HUDEP-2 (cell line): Measurements from ENCODE around the gene IPCEF1.
"Not testable (repeated sequence)": the region's sequence is repeated elsewhere in the genome, so short reads cannot be mapped to it uniquely, and the experiment has no call there.

ENCODE experiments used
- DNase-seq, 76 experiments: peaks; one replicate each; lab custom pipeline; 2025; ENCODE audit not compliant: unreplicated experiment in 76 of 76; lab: John Stamatoyannopoulos, UW

IPCEF1 gene

DNA sequence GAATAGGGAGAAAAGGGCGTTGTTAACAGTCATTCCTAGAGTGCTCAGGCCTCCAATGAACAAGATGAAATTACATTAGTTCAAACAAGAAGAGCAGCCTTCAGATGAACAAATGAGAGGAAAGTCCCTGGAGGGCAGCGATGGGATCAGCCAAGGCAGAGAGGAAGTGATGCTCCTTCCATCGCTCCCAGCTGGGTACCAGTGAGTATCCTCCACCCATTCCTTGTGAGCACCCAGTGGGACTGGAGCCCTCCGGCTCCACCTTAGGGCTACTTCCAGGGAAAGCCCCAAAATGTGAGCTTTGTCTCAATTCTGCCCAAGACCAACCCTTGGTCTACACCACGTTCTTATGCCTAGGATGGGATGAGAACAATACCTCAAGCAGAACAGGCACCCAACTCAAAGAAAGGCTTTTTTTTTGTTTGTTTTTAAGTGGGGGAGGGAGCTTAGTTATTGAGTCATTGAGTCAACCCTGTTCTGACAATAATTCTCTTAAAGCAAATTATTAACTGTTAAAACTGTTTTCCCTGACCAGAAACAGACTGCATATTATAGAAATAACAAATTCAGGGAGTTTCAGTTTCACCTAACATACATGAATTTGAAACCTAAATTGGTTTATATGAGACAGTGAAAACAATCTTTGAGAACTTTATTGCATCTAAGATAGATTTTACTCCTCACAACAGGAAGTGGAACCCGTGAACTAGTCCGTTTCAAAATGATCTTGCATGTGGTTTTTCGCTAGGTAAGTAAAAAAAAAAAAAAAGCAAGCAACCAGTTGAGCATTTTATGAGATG is 106.9 kb downstream of the IPCEF1 start:
- DNase-seq = no peak

DNA sequence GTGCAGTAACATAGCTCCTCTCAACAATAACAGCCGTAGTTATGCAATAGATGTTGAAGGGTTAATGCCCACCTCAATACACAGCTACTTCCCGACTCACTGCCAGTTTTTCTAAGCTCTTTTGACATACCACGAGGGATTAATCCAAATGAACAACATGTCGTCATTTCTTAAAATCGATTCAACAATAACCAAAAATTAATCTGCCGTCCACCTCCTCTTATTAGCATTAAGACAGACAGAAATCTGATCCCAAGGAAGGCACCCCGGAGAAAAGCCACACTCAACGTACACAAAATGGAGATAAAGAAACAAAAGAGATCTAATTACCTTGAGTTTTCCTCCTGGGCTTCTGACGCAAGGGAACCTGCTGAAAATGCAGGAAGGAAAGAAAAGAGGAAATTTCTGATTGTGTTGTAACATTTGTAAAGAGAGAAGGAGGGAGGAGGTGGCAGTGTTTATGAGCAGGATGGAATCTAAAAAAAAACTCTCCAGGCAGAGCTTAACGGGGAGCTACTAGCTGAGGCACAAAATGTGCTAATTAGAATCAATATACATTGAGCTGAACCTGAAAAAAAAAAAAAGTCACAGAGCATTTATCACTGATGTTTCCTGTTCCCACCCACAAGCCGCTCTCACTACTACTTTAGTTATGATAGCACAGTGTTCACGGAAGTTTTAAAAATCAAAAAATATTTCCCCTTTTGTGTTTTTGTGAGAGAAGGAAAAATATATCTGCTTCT is 109.3 kb downstream of the IPCEF1 start:
- DNase-seq = no peak

DNA sequence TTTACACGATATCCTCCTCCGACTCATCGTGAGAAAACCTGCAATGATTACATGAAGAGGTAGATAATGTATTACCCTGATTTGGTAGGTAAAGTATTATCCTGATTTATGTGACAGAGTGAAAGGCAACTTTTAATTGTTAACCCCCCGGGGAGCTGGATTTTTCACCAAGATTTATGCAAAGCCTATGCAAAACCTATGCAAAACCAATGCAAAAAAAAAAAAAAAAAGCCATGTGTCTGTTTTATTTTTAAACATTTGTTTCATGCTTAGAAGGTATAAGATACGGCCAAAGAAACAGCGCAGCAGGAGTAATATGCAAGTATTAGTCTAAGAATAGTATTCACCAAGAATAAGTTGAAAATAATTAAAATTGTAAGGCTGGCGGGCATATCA is 109.9 kb downstream of the IPCEF1 start:
- DNase-seq = no peak

DNA sequence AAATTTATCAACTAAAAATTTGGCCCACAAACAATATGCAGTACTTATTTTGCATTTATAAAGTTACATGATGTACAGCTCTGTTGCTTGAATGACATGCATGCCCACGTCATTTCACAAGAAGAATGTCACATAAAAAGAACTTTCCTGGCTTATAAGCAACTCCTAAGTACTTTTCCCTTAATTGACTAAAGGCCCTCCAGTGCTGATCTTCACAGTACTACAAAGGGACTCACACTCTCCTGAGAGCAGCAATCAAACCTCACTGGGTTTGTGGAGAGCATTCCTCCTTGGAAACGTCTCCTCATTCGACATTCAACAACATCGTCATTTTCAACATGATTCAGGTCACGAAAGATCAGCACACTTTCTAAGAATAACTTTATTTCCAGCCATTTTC is 111.1 kb downstream of the IPCEF1 start:
- no peak for DNase-seq

DNA sequence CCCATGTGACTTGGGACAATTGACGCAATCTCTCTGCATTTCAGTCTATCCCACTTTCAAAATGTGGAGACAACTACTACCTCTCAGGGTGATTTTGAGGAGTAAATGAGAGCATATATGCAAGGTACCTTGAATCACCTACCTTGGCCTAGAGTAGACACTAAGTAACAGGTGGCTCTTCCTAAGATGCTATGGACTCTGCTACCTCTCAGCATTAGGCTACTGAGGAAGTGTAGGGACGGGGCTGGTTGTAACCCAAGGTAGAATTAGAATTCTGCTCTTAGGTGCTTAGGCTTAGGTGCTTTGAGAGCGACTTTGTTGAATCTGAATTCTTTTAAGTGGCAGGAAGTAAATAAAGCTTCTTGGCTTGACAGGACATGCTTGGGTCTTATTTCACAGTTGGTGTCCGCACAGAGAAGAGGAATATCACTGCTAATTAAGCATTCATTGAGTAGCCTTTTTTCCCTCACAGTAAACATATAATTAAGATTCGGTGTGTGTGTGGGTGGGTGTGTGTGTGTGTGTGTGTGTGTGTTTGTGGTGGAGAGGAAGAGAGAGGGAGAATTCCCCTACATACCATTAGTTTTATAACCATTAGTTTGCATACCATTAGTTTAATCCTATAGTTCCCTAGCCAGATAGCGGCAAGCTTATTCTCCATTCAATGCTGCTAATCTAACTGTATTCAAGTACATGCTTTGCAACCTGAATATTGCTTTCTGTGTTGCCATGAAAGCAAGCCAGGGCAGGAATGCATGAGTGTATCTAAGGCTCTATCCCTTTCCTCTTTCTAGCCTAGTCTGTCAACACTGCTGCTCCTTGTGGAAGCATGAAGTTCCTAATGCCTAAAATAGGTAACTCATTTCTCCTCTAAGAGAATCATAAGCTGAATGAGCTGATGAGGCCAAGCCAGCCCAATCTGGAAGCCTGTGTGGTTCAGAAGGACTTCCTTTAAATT is 112.5 kb downstream of the IPCEF1 start:
- no peak for DNase-seq

DNA sequence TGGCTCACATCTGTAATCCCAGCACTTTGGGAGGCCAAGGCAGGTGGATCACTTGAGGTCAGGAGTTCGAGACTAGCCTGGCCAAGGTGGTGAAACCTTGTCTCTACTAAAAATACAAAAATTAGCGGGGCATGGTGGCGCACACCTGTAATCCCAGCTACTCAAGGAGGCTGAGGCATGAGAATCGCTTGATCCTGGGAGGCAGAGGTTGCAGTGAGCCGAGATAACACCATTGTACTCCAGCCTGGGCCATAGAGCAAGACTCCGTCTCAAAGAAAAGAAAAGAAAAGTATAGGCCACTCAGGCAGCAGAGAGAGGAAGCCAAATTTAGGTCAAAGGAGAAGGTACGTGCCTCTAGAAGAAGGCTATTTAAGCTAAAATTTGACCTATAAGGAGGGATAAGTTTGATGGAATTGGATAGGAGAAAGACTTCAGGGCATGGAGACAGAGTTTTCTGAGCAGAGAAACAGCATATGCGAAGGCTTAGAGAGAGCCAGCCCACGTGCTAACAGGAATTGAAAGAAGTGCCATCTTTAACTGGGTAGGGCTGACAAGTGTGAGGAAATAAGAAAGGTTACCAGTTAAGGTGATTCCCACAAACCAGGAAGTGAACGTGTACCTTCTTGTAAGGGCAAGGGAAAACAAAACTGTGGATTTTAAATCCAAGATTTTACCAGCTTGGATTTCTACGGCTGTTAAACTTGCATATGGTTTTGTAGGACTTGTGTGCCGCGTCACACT is 113.8 kb downstream of the IPCEF1 start:
- no peak for DNase-seq

DNA sequence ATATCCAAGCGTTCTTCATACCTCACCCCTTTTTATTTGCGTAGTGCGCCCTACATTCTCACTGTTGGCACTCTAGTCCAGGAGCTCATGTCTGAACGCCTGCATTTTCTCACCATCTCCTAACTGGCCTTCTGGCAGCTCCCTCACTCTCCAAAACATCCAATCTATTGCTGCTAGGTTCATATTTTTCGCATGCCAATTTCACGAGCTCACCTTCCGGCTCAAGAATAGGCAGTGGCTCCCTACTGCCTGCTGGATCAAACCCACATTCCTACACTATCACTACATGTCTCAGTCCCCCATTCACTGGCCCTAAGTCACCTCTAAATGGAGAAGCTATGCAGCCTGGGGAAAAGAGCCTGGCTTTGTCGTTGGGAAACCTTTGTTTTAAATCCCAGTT is 115.0 kb downstream of the IPCEF1 start:
- no peak for DNase-seq

DNA sequence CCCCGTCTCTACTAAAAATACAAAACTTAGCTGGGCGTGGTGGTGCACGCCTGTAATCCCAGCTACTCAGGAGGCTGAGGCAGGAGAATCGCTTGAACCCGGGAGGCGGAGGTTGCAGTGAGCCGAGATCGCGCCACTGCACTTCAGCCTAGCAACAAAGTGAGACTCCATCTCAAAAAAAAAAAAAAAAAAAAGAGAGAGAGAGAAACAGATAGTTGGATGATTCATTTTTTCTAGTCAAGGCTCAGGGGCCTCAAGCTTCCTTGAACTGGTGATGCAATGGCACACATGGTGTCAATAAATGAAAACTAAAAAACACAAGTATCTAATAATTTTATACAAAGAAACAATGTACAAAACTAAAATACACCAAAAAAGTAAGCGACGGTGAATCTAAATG is 115.5 kb downstream of the IPCEF1 start:
- not testable (repeated sequence) for DNase-seq

DNA sequence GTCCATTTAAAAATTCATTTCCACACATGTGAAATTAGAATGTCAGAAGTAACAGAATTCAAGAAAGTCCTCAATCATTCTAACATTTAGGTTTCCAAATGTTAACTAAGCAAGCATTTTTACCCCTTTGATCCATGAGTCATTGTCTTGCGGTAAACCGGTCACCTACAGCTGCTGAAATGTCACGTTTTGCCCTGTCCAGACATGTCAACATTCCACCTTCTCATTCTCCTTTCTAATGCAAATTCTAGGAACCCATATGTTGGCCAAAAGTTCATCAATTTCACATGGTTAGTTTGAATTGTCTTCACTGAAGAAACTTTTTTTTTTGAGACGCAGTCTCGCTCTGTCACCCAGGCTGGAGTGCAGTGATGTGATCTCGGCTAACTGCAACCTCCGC is 117.2 kb downstream of the IPCEF1 start:
- no peak for DNase-seq

DNA sequence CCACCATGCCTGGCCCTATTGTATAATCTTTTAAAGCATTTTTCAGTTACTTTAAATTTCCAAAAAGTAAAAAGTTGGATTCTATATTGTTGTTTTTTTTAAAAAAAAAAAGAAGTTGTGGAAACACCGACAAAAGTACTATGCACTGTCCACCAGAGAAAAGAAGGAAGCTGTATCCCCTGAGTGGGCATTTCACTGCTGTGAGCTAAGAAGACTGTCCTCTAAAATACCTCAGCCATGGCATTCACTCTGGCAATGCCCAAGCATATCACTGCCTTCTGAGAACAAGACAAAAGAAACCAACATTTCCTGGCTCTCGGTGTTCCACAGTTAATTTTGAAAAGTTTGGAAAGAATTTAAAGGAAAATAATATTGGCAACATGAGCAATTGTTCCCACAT is 117.8 kb downstream of the IPCEF1 start:
- no peak for DNase-seq

DNA sequence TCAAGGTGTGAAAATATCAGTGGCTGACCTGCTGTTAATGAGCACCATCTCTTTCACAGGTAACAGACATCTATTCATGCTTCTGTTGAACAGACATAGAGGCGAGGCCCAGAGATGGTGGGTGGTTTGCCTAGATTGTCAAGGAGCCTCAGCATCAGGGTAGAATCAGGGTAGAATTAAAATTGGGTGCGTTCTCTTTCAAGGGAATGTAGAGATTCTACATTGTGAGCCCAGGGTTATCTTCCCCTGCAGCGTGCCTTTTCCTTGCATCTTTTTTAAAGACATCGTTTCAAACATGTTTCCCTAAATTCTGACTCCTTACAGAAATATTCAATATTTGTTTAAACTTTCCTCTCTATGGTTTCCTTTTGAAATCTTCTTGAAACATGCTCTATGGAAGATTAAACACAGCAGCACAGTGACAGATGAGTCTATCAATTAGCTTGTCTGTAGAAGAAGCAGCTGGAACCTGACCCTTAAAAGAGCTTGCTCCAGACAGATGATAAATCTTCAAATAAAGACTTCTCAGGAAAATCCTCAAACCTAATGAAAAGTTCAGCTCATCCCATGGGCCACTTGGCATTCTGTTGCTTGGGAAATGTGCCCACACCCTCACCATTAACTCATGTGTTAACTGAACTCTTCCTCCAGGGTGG is 119.8 kb downstream of the IPCEF1 start:
- no peak for DNase-seq

DNA sequence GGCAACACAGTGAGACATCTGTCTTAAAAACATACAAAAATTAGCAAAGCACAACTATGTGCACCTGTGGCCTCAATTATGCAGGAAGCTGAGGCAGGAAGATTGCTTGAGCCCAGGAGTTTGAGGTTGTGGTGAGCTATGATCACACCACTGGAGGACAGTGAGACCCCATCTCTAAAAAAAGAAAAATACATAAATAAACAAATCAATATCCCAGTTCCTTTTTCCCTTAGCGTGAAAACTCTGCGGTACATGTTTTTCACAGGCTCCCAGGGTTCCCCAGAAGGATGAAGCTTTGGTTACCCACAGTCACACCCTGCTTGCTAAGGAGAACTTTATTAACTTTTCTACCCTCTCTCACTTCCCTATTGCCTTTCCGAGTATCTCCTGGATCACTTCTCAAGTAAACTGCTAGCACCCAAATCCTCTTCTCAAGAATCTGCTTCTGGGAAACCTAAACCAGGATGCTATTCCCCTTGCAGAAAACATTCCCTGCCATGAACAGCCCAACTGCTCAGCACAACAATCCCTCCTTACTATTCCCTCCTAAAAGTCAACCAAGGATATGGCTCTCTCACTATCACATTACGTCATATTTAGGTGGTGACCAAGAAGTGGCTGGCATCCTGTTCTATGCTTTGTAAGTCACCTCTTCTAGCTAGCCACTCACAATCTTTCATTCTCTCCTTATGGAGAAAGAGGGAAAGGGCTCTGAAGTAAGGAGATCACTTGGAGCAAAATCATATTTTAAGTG is 122.4 kb downstream of the IPCEF1 start:
- DNase-seq = no peak

DNA sequence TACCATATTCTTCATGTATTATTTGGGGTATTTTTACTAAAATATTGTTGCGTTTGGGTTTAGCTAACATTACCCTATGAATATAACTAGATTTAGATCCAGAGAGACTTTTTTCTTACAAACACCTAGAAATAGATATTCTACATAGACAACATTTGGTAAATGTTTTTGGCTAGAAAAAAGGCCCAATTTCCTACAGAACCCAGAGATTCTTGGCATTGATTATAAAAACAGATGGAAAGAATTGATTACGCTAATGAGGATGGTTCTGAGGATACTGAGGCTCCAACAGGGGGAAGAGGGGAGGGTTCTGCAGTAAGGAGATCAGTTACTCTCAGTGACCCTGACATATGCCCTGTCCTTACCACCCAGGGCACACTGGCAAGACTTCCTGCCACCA is 123.2 kb downstream of the IPCEF1 start:
- DNase-seq = no peak

DNA sequence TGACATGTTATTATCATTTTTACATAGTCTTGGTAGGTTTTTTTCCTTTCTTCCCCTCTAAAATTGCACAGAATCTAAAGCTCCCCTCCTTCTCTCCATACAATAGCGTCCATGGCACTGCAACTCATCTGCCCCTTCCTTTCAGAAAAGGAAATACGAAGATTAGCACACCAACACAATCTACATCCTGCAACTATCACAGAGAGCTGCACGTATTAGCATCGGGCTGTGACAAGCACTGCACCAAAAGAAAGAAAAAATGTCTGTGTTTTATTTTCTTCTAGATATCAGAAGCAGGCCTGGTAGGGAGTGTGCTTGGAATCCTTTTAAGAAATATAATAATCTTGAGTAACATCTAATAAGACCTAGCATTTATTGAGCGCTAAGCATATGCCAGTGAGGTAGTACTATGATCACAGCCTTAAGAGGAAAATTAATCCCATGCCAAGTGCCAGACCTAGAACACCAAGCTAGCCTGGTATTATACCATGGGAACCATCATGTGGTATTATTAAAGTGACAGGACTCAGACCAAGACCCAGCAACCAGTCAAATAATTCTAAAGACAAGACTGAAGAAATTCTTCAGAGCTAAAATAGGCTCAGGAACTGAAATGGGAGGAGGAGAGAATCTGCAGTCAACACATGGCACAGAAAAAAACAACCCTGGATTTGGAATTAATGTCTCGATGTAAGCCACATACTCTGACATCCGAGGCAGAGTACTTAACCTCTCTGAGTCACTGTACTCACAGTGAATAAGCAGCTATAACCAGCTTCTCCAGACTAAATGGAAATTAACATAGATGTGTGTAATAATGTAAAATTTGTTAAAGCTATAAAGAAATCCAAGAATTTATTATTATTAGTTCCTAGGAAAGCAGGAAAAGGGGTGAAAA is 124.3 kb downstream of the IPCEF1 start:
- no peak for DNase-seq

DNA sequence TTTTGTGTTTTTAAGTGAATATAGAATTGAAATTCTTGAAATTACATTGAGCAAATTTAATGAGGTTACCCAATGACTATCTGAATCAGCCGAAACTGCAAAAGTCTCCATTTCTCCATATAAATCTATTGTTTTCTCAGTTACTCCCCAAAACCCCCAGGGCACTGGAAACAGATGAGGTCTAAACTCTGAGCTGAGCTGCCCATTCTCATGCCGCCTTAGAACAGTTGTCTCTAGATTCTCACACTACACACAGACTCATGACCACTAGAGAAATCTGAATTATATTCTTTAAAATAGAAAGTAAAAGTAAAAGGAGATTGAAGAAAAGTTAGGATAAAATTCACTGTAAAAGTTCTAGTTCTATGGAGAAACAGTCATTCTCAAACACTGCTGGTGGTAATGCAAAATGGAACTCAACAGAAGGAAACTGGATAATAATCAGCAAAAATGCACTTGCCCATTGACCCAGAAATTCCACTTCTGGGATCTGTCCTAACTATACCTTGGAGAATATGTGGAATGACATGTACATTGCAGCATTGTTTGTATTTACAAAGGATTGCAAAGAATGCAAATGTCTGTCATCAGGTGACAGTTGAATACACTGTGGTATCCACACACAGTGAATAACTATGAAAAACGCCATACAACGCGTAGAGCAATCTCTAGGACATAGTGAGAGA is 125.5 kb downstream of the IPCEF1 start:
- no peak for DNase-seq

DNA sequence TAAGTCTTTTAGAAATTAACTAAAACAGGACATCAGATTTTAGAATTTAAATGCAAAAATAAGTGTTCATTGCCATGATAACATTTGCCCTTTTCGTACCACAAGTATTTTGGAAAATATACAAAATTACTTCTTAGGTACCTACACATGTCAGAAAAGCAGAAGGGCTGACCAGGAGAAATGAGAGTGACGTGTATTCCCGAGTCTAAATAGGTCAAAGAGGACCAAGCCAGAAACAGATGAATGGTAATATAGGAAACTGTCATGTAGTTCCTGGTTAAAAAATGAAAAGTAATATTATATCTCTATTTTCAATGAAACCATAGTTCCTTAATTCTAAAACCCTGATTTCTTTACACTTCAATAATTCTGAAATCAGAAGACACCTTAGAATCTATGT is 126.2 kb downstream of the IPCEF1 start:
- DNase-seq = no peak

DNA sequence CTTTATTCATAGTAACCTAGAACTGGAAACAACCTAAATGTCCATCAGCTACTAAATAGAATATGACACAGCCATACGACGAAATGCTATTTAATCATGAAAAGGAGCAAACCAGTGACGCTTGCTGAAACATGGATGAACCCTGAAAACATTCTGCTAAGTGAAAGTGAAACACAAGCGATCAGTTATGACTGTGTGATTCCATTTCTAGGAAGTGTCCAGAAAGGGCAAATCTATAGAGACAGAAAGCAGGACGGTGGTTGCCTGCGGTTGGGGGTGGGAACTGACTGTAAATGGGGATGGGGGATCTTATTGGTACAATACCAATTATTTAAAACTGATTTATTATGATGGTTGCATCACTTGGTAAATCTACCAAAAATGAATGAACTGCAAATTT is 126.8 kb downstream of the IPCEF1 start:
- no peak for DNase-seq

DNA sequence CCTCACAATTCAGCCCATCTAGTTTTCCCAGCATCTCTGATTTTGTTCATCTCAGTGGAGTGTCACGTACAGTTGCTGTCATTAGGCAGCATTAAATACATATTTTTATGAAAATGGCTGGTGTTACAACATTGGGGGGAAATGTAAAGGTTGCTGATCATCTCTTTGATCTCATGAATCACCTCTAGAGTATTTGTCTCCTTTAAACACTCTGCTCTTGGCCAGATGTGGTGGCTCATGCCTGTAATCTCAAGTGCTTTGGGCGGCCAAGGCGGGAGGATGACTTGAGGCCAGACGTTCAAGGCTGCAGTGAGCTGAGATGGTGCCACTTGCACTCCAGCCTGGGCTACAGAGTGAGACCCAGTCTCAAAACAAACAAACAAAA is 128.1 kb downstream of the IPCEF1 start:
- no peak for DNase-seq
